B cell (primary cell): Measurements from ENCODE around the gene SYNE2.

Experiments
- CTCF ChIP-seq: fragments of 200-600 bp; IDR thresholded peaks from one replicate; pipeline ENCODE4 v1.8.0; 2022; ENCODE audit warnings: antibody characterized with exemption, mild to moderate bottlenecking
- EZH2 ChIP-seq: IDR thresholded peaks from 2 replicates; pipeline ENCODE4 v1.6.1; 2012; ENCODE audit warnings: borderline replicate concordance, low read depth, mild to moderate bottlenecking, moderate library complexity, low read length; ENCODE audit not compliant: insufficient read depth, poor library complexity, severe bottlenecking

DNA sequence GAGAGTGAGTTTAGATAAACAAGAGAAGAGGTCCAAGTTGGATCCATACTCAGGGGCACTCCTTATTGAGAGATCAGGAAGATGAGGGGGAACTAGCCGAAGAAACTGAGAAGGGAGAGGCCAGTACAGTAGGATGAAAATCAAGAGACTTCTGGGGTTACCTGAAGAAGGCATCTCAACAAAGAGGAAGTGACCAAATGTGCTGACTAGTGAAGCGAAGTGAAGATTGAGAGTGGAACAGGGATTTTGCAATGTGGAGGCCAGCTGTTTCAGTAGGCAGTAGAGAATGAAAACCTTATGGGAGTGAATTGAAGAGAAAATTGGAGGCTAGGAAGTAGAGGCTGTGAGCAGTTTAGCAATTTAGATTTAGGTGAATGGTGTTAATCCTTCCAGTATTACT lies 153.0 kb downstream of the SYNE2 start:
- TF ChIP-seq CTCF: no peak
- TF ChIP-seq EZH2: no peak
